NAMALWA (cell line): Measurements from ENCODE around the gene CIPC.

Experiments
- DNase-seq: peaks from one replicate; pipeline ENCODE4 v3.0.0-alpha.2; 2015; ENCODE audit warnings: low spot score

The CIPC gene

DNA sequence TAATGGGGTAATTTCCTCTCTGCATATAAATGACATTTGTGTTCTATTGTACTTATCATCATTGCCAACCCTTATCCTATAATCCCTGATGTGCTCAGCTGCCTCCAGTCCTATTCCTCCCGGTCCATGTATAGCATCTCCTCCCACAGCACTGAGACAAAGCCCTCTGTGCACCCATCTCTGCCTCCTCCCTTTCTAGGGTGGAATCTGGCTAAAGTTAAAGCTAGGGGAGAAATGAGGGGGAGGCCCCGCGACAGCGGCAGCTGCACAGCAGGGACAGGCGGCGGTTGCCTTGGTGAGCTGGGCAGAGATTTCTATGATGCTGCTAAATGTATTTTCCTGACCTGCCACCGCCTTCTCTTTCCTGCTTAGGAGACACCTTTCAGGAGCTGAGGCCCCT lies 56.4 kb downstream of the CIPC start:
- no peak for DNase-seq

- DNase-seq: no peak
Observed at GRCh38 chr14:77155083-77155482, 57.0 kb downstream of the CIPC start.

DNA sequence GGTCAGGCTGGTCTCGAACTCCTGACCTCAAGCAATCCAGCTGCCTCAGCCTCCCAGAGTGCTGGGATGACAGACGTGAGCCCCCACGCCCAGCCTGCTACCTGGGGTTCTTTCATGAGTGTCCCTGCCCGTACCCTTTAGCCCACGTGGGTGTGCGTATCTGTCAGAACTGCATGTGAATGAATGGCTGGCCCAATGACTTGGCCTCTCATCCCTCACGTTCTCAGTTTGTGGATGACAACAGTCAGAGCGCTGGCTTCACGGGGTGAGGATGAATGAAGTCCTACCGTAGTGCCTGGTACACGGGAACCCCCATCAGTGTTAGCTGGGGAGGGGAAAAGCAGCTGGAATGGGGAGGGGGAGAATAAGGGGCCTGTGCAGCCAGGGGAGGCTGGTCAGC lies 59.7 kb downstream of the CIPC start:
- no peak for DNase-seq

DNA sequence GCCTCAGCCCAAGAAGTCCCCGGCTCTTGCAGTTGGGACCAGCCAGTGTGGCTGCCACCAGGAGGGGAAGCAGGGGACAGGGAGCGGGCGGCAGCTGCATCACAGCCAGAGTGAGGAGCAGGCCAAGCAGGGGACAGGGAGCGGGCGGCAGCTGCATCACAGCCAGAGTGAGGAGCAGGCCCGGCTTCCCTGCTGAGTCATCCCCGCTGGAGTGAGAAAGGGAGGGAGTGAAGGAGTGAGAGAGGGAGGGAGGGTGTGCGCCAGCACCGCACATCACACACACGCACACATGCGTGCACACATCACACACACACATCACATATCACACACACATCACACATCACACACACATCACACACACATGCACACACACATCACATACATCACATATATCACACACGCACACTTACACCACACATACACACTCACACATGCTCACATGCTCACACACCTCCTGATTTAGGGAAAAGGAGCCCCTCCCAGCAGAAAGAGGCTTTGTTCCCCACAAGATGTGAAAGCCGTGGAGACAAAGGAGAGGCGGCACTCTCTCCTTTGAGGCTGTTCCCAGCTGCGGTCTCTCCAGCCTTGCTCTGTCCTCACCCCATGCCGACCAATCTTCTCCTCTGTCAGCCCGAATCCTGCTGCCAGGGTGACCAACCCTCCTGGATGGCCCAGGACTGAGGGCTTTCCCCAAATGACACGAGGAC lies 60.3 kb downstream of the CIPC start:
- no peak for DNase-seq

GRCh38 chr14:77158882-77159255 lies 60.8 kb downstream of the CIPC start:
- DNase-seq: no peak

DNA sequence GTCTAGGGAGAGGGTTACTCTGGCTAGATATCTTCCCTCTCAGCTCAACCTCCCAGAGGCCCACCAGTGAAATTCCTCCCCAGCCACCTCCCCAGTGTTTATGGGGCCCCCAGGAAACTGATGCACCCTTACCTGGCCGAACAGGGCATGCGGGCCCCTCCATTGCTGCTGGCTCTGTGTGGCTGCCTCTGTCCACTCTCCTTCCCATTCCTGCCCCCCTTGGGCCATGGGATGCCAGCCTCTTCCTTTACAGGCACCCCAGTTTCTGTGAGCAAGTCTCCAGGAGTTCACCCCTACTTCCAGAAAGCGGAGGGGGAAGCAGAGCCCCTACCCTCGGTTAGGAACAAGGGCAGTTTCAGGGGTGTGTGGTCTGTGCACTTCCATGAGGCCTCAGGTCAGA lies 63.0 kb downstream of the CIPC start:
- no peak for DNase-seq
